Measurements from ENCODE around the gene SPPL2B.
"Not testable (repeated sequence)": the region's sequence is repeated elsewhere in the genome, so short reads cannot be mapped to it uniquely, and the experiment has no call there.

Gene SPPL2B

DNA sequence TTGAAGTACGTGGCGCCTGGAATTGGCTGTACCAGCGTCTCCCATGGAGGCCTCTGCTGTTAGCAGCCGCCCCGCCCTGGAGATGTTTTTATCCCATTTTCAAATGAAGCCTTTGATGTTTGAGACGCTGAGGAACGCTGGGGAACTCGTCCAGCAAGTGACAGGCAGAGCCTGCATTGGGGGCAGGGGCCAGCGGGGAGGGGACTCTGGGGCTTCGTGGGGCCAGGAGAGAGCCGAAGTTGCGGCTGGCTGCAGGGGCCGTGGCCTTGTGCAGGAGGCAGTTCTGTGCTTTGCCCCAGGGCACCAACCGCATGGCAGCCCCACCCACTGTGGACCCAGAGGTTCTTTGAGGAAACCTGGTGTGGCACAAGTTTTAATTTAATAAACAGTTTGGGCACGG is 13.5 kb downstream of the SPPL2B start:
- TF ChIP-seq, protein P1, sequence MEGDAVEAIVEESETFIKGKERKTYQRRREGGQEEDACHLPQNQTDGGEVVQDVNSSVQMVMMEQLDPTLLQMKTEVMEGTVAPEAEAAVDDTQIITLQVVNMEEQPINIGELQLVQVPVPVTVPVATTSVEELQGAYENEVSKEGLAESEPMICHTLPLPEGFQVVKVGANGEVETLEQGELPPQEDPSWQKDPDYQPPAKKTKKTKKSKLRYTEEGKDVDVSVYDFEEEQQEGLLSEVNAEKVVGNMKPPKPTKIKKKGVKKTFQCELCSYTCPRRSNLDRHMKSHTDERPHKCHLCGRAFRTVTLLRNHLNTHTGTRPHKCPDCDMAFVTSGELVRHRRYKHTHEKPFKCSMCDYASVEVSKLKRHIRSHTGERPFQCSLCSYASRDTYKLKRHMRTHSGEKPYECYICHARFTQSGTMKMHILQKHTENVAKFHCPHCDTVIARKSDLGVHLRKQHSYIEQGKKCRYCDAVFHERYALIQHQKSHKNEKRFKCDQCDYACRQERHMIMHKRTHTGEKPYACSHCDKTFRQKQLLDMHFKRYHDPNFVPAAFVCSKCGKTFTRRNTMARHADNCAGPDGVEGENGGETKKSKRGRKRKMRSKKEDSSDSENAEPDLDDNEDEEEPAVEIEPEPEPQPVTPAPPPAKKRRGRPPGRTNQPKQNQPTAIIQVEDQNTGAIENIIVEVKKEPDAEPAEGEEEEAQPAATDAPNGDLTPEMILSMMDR (IDR thresholded peaks at IDR 0.05; ENCODE audit: insufficient read depth, low read length, missing control alignments): no peak
- no peak overlapping the region for H3K4me3 ChIP-seq (ENCODE audit: low read depth, low read length)
- DNase-seq (ENCODE audit: low read depth, low spot score): no peak
- POLR2A ChIA-PET: no interaction called here
- CTCF ChIA-PET: no interaction called here

DNA sequence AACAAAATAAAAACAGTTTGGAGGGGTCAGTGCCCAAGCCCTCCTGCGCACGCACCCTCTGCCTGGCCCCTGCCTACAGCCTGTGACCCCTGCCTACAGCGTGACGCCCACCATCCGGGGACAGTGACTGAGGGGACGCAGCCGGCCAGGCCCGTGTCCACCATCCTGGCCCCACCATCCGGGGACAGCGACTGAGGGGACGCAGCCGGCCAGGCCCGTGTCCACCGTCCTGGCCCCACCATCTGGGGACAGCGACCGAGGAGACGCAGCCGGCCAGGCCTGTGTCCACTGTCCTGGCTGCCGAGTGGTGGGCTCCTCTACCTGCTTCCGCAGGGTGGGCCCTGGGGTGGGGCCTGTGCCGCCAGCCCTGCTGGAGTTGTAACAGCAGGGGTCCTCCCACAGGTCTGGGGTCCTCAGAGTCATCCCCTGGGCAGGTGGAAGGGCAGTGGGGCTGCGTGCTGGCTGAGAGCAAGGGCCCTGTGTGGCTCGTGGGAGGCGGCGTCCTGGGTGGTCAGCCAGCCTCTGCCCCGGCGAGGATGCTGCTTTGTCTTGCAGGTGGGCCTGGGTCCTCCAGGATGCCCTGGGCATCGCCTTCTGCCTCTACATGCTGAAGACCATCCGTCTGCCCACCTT is 14.3 kb downstream of the SPPL2B start:
- POLR2A ChIA-PET: no interaction called here
- H3K4me3 ChIP-seq (ENCODE audit: low read depth, low read length): no peak overlapping the region

DNA sequence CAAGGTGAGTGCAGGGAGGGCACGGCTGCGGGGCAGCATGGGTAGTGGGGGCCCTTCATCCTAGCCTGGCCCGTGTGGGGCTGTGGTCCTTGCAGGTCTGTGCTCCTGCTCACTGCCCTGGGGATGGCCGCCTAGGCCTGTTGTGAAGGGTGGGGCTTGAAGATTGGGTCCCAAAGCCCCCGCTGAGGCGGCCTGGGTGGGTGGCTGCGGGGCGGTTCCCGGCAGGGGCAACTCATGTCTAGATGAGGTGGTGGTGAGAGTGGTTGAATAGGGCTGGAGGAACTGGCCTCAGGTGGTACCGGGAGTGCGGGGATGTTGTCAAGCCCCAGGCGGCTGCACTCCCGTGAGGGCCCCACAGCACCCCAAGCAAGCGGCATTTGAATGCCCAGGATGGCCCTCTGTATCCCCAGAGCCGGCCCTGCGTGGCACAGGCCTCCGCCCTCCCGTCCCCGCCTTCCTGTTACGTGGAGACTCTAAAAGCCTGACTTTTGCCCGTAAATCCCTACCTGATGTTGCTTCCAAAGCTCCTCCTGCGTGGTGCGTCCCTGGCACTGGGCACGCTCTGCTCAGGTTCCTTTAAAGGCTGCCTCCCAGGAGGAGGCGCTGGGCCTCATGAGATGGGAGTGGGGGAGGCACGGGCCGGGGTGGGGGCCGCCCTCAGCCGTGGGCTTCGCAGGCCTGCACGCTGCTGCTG is 15.0 kb downstream of the SPPL2B start:
- ChIA-PET CTCF (no interaction called here), POLR2A (no interaction called here)
- H3K4me3 ChIP-seq (ENCODE audit: low read depth, low read length): no peak overlapping the region
- TF ChIP-seq, protein P1 (IDR thresholded peaks at IDR 0.05; ENCODE audit: insufficient read depth, low read length, missing control alignments): no peak
- no peak for DNase-seq (ENCODE audit: low read depth, low spot score)

More for the DNA sequence above, 14.3 kb downstream of the SPPL2B start:
- CTCF ChIA-PET: no interaction called here
- TF ChIP-seq, protein P1 (IDR thresholded peaks at IDR 0.05; ENCODE audit: insufficient read depth, low read length, missing control alignments): no peak
- DNase-seq (ENCODE audit: low read depth, low spot score): no peak

DNA sequence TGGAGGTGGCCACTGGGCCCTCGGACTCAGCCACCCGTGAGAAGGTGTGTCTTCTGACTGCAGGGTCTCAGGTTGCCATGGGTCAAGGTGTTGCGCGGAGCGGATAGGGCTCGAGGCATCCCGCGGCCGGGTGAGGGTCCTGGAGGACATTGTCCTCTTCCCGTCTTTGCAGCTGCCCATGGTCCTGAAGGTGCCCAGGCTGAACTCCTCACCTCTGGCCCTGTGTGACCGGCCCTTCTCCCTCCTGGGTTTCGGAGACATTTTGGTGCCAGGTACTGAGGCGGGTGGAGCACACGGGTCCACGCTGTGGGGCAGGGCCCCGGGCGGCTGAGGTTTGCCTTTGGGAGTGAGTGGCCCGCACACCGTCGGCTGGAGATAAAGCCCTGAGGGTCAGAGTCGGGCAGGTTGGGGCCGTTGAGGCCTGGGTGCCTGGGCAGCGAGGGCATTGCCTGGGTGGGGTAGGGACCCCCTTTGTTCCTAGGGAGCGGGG is 15.9 kb downstream of the SPPL2B start:
- DNase-seq (ENCODE audit: low read depth, low spot score): no peak
- TF ChIP-seq, protein P1 (IDR thresholded peaks at IDR 0.05; ENCODE audit: insufficient read depth, low read length, missing control alignments): no peak
- CTCF ChIA-PET: no interaction called here
- POLR2A ChIA-PET: no interaction called here
- no peak overlapping the region for H3K4me3 ChIP-seq (ENCODE audit: low read depth, low read length)

DNA sequence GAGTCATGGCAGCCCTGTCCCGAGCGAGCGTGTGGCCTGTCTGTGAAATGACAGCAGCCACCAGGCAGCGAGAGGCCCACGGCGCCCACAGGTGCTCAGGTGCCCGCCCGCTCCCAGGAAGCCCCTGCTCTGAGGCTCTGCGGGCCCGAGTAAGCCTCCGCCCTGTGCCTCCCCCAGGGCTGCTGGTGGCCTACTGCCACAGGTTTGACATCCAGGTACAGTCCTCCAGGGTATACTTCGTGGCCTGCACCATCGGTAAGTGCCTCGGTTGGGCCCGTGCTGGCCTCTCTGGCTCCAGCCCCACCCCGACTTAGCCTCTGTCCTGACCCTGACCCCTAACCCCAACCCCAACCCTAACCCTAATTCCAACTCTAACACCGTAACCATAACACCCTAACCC is 16.6 kb downstream of the SPPL2B start:
- DNase-seq (ENCODE audit: low read depth, low spot score): no peak
- H3K4me3 ChIP-seq (ENCODE audit: low read depth, low read length): no peak overlapping the region
- ChIA-PET POLR2A (no interaction called here), CTCF (no interaction called here)
- TF ChIP-seq, protein P1 (IDR thresholded peaks at IDR 0.05; ENCODE audit: insufficient read depth, low read length, missing control alignments): no peak

DNA sequence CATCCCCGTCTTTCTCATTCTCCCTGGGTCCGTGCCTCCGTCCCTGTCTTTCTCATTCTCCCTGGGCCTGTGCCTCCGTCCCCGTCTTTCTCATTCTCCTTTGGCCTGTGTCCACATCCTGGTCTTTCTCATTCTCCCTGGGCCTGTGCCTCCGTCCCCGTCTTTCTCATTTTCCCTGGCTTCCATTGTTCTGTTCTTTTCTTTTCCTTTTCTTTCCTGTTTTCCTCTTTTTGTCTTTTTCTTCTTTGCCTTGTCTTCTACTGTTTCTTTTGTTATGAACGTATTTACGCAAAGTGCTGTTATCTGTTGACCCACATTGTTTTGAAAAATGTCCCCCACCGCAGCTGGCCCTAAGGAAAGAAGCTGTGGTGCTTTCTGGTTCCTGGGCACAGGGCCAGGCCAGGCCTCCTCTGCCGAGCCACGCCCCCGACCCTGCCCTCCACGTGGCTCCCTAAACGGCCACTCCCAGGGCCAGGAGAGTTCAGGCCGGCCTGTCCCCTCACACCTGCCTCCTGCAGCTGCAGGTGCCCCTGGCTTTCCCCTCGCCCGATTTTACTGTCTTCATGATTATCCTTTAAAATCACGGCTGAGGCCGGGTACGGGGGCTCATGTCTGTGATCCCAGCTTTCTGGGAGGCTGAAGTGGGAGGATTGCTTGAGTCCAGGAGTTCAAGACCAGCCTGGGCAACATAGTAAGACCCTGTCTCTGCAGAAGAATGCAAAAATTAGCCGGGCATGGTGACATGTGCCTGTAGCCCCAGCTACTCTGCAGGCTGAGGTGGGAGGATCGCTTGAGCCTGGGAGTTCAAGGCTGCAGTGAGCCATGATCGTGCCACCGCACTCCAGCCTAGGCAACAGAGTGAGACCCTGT is 17.5 kb downstream of the SPPL2B start:
- TF ChIP-seq, protein P1 (IDR thresholded peaks at IDR 0.05; ENCODE audit: insufficient read depth, low read length, missing control alignments): no peak
- H3K4me3 ChIP-seq (ENCODE audit: low read depth, low read length): no peak overlapping the region
- POLR2A ChIA-PET: no interaction called here
- DNase-seq (ENCODE audit: low read depth, low spot score): no peak
- CTCF ChIA-PET: no interaction called here

DNA sequence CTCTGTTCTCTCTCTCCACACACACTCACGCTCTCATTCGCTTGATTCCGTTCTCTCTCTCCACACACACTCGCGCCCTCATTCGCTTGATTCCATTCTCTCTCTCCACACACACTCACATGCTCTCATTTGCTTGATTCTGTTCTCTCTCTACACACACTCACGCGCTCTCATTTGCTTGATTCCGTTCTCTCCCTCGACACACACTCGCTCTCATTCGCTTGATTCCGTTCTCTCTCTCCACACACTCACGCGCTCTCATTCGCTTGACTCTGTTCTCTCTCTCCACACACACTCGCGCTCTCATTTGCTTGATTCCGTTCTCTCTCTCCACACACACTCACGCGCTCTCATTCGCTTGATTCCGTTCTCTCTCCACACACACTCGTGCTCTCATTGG is 21.3 kb downstream of the SPPL2B start:
- POLR2A ChIA-PET; CTCF ChIA-PET; H3K4me3 ChIP-seq (ENCODE audit: low read depth, low read length); DNase-seq (ENCODE audit: low read depth, low spot score): not testable (repeated sequence)
